ENCODE data around the gene SNN.

Gene SNN

GRCh38 chr16:11624636-11625607, 43.3 kb upstream of the SNN start:
- no peak overlapping the region for H3K4me3 ChIP-seq (ENCODE audit: low read depth, low read length)
- no peak for TF ChIP-seq CTCF (conservative IDR thresholded peaks at IDR 0.05; ENCODE audit: low read depth, low read length)
- DNase-seq (ENCODE audit: low read depth): no peak

GRCh38 chr16:11625769-11626168, 42.5 kb upstream of the SNN start:
- no peak overlapping the region for H3K4me3 ChIP-seq (ENCODE audit: low read depth, low read length)
- no peak for DNase-seq (ENCODE audit: low read depth)
- no peak for TF ChIP-seq CTCF (conservative IDR thresholded peaks at IDR 0.05; ENCODE audit: low read depth, low read length)

GRCh38 chr16:11626657-11627291, 41.5 kb upstream of the SNN start:
- TF ChIP-seq CTCF (conservative IDR thresholded peaks at IDR 0.05; ENCODE audit: low read depth, low read length): no peak

GRCh38 chr16:11627292-11627663, 41.0 kb upstream of the SNN start:
- DNase-seq (ENCODE audit: low read depth): no peak
- no peak for TF ChIP-seq CTCF (conservative IDR thresholded peaks at IDR 0.05; ENCODE audit: low read depth, low read length)
- no peak overlapping the region for H3K4me3 ChIP-seq (ENCODE audit: low read depth, low read length)

More at GRCh38 chr16:11626657-11627291, 41.5 kb upstream of the SNN start:
- H3K4me3 ChIP-seq (ENCODE audit: low read depth, low read length): no peak overlapping the region
- no peak for DNase-seq (ENCODE audit: low read depth)

GRCh38 chr16:11627822-11628457, 40.3 kb upstream of the SNN start:
- H3K4me3 ChIP-seq (ENCODE audit: low read depth, low read length): no peak overlapping the region
- no peak for TF ChIP-seq CTCF (conservative IDR thresholded peaks at IDR 0.05; ENCODE audit: low read depth, low read length)
- DNase-seq (ENCODE audit: low read depth): peak; percentile 45

- TF ChIP-seq CTCF (conservative IDR thresholded peaks at IDR 0.05; ENCODE audit: low read depth, low read length): no peak
- no peak overlapping the region for H3K4me3 ChIP-seq (ENCODE audit: low read depth, low read length)
- peak; percentile 96 for DNase-seq (ENCODE audit: low read depth)
These were observed 38.9 kb upstream of the SNN start for GRCh38 chr16:11629071-11630030.

Measured in choroid plexus epithelial cell (primary cell).